ENCODE measurements around the gene GRIN2A. TPM values are rescaled to one million over a fixed set of nuclear protein-coding genes. Genes with fewer than 3 reads are reported as not detected.

GRIN2A gene
- not detected in 5 replicates for total RNA-seq (2022; extraction: Qiagen RNA extraction; ENCODE audit: low read depth)

DNA sequence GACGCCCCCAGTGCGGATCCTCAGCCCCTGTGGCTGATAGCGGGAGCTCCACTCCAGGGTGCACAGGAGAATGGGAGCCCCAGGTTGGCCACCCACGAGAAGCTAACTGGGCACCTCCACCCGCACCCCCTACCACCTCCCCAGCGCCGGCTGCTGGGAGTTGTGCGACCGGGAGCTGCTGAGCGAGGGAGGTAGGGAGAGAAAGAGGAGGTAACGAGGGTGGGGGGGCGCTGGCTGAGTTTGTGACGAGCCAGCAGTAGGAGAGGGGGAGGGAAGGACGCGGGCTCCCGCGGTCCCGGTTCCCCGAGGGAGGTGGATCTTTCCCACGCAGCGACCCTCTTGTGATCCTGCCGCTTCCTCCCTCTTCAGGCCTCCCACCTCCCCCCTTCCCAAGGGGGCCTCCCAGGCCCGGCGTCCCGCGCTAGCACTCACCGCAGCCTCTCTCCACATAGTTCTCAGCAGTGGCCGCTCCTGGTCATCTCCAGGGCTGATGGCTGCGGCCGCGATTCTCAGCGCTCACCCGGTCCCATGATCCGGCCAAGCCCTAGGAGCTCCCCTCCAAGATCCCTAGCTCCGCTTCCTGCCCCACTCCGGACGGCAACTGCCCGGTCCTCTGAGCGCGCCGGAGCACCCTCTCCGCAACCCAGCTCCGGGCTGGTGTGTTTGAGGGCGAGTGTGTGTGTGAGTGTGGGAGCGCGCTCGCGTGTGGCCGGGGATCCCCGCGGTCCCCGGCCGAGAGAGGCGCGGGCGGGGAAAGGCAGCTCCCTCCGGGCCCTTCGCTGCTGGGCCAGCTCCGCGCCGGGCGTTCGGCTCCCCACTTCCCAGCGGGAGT, at the start of gene GRIN2A:
TSS of gene GRIN2A (minus strand) at position 207 of the 832 bp plus-strand sequence. CDS start 2,017 bp downstream, outside the sequence.

Other genes starting within 250 kb of the GRIN2A start
- gene ATF7IP2, start 203.6 kb upstream of the GRIN2A start, total RNA-seq (2022; extraction: Qiagen RNA extraction; ENCODE audit: low read depth), result 3.2 to 13.1 TPM (median 12.4 TPM) in 5 replicates